Upper lobe of right lung (tissue), 1 donor: Measurements from ENCODE around the gene SERINC2. TPM values are rescaled to one million over a fixed set of nuclear protein-coding genes. Genes with fewer than 3 reads are reported as not detected.

Experiments used
- ATAC-seq: fragments of 200-7000 bp; cut with Tn5 transposase; one replicate; pipeline ENCODE4 v1.9.1; 2020; ENCODE audit warnings: mild to moderate bottlenecking, moderate library complexity
- DNase-seq: peaks from one replicate; pipeline ENCODE4 v3.0.0-alpha.2; 2020
- H3K27ac ChIP-seq: fragments of 200-600 bp; one replicate; pipeline ENCODE4 v1.8.0; 2022
- H3K27me3 ChIP-seq: fragments of 200-600 bp; one replicate; pipeline ENCODE4 v1.8.0; 2022; ENCODE audit warnings: mild to moderate bottlenecking
- H3K36me3 ChIP-seq: fragments of 200-600 bp; one replicate; pipeline ENCODE4 v1.8.0; 2022
- H3K4me1 ChIP-seq: fragments of 200-600 bp; one replicate; pipeline ENCODE4 v1.8.0; 2022
- H3K4me3 ChIP-seq: fragments of 200-600 bp; one replicate; pipeline ENCODE4 v1.8.0; 2022; ENCODE audit warnings: mild to moderate bottlenecking
- H3K9me3 ChIP-seq: fragments of 200-600 bp; one replicate; pipeline ENCODE4 v1.8.0; 2022
- CTCF ChIP-seq: fragments of 200-600 bp; IDR thresholded peaks from one replicate; pipeline ENCODE4 v1.8.0; 2022; ENCODE audit warnings: antibody characterized with exemption
- intact Hi-C: fragments of 100-400 bp; cut with DNase I; formaldehyde crosslinking; loops from one replicate; pipeline ENCODE4 v1.11.0; 2022
- total RNA-seq: library from RNA; stranded (reverse); fragmentation: NEBNext Ultra II Directional; extraction: Animal tissue kit (Norgen Biotek cat#: 25700); gene quantifications from one replicate; pipeline ENCODE4 v1.2.1, GENCODE V29; 2021
- donor health status: DM: no; HTN: yes; CAD: no; lungs with severe emphysema.

SERINC2 gene
- total RNA-seq, 1 donor from 2014 or later = 40.6 TPM

GRCh38 chr1:31434101-31434871 lies 21.3 kb downstream of the SERINC2 start:
- Histone ChIP-seq H3K9me3 (no peaks in the 10 kb centered on the region), H3K27me3 (no peaks in the 10 kb centered on the region), H3K4me1 (no peaks in the 10 kb centered on the region), H3K4me3 (no peak overlapping the region), H3K27ac (no peak overlapping the region), H3K36me3 (no peaks in the 10 kb centered on the region)
- intact Hi-C loops = no loop called here
- TF ChIP-seq CTCF = no peak
- ATAC-seq = no peak
- DNase-seq = peak; percentile 58

- intact Hi-C loops = no loop called here
- no peaks in the 10 kb centered on the region for H3K4me1 ChIP-seq
- no peaks in the 10 kb centered on the region for H3K27me3 ChIP-seq
- no peak overlapping the region for H3K27ac ChIP-seq
- H3K36me3 ChIP-seq = no peaks in the 10 kb centered on the region
- ATAC-seq = peak; percentile 37
- no peaks in the 10 kb centered on the region for H3K9me3 ChIP-seq
- peak; percentile 62 for DNase-seq
- TF ChIP-seq CTCF = no peak
- no peak overlapping the region for H3K4me3 ChIP-seq
These were observed 22.0 kb downstream of the SERINC2 start for GRCh38 chr1:31434979-31435378.

DNA sequence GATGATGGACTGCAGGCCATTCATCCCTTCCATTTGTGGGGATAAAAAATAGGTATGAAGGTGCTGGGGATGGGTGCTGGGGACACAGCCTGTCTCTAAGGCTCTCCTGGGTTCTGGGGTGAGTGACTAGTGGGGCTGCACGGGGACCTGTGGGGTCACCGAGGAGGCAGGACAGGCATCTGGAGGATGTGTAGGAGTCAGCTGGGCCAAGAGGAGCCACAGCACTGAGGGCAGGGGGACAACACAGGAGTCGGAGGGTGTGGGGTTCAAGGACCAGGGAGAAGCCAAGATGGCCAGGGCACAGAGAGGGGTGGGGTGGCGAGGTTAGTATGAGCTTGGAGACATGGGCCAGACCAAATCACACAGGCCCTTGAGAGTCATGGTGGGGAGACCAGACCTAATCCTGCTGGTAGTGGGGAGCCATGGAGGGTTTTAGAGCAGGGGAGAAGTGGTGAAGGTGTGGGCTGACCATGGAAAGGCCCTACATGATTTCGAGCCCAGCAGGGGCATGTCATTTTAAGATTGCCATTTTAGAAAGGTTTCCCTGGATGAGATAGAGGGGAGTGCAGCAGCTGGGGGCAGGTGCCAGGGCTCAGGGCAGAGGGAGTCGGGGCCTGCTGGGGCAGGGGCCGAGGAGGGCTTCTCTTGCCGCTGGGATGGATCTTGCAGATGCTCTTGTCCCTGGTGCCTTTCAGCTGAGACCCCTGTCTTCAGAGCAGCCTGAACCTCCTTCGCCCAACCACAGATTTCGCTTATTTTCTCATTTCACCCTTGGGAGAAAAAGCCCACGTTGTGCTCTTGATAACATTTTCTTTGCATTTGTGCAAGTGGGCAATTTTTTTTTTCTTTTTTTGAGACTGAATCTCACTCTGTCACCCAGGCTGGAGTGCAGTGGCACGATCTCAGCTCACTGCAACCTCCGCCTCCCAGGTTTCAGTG lies 22.7 kb downstream of the SERINC2 start:
- intact Hi-C loops = no loop called here
- no peaks in the 10 kb centered on the region for H3K9me3 ChIP-seq
- TF ChIP-seq CTCF = no peak
- ATAC-seq = peak; percentile 3
- DNase-seq = peak; percentile 32
- H3K27ac ChIP-seq = no peak overlapping the region
- H3K27me3 ChIP-seq = no peaks in the 10 kb centered on the region
- no peaks in the 10 kb centered on the region for H3K36me3 ChIP-seq
- H3K4me1 ChIP-seq = no peaks in the 10 kb centered on the region
- no peak overlapping the region for H3K4me3 ChIP-seq

DNA sequence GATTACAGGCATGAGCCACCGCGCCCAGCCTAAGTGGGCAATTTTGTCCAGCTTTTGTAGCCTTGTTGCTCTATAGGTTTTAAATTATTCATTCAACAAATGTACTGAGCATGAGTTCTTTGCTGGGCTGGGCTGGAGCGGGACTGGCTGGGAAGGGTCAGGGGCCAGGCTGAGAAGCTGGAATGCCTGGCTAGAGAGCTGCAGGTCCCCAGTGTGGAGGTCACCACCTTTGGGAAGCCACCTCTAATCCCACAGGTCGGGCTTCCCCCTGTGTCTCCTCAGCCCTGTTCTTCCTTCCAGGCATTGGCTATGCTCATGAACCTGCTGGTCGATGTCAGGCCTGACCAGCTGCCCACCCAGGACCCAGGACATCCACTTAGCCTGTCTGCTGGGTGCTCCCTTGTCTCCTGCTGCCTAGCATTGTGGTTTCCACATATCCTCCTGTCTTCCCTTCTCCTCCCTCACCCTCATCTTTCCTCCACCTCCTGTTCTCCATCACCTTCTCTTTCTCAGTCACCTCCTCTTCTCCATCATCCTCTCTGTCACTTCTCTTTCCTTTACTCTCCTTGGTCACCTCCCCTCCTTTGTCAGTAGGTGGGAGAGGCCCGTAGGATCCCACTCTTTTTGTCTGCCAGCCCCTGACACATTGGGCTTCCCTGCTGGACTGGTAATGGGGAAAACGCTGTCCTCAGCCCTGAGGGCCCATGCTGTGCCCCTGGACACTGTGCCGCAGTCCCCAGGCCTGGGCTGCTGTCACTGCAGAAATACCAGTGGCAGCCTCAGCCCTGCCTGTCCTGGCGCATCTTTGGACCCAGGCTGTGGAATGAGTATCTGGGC lies 23.8 kb downstream of the SERINC2 start:
- H3K4me3 ChIP-seq = no peak overlapping the region
- H3K36me3 ChIP-seq = no peaks in the 10 kb centered on the region
- H3K27ac ChIP-seq = no peak overlapping the region
- no peaks in the 10 kb centered on the region for H3K27me3 ChIP-seq
- no peak for TF ChIP-seq CTCF
- intact Hi-C loops = no loop called here
- peak; percentile 48 for DNase-seq
- H3K4me1 ChIP-seq = no peaks in the 10 kb centered on the region
- H3K9me3 ChIP-seq = no peaks in the 10 kb centered on the region
- no peak for ATAC-seq

- DNase-seq = peak; percentile 25
- ATAC-seq = no peak
- intact Hi-C loops = no loop called here
These were observed 24.5 kb downstream of the SERINC2 start for GRCh38 chr1:31437433-31438037.

More at GRCh38 chr1:31437433-31438037, 24.5 kb downstream of the SERINC2 start:
- Histone ChIP-seq H3K9me3 (no peaks in the 10 kb centered on the region), H3K27me3 (no peaks in the 10 kb centered on the region), H3K36me3 (no peaks in the 10 kb centered on the region), H3K4me1 (no peaks in the 10 kb centered on the region), H3K27ac (no peak overlapping the region), H3K4me3 (no peak overlapping the region)
- TF ChIP-seq CTCF = no peak
